ENCODE results near the gene ZDHHC1. TPM values are rescaled to one million over a fixed set of nuclear protein-coding genes. Genes with fewer than 3 reads are reported as not detected.

The ZDHHC1 gene
- total and polyA plus RNA-seq, 2 of the 13 experiments (the other 11 are each of a cell fraction or from before 2014, with no cell fraction given): 0.51 to 1.1 TPM

- no peaks in the 10 kb centered on the region for H4K20me1 ChIP-seq (ENCODE audit: insufficient read depth, low read length)
- intact Hi-C loops (cut with micrococcal nuclease; ENCODE audit: unreplicated experiment): loop anchor here (5.0 kb wide), 1 partner anchor 52 kb away; the partner anchor contains the start of genes AGRP and ATP6V0D1
- FAIRE-seq (no peak), ATAC-seq (peak; percentile 1), DNase-seq (ENCODE audit: low spot score) (no peak)
- 13% methylated on average over 8 of the region's 13 CpGs for WGBS (ENCODE audit: low lambda C conversion rate)
- peak overlapping the region; percentile 76 for H3K9ac ChIP-seq (ENCODE audit: insufficient read depth, low read depth, low read length)
- H3K27ac ChIP-seq (ENCODE audit: extremely low read length, insufficient read depth, low read length): peak overlapping the region; percentile 89
- no peaks in the 10 kb centered on the region for H3K9me3 ChIP-seq (ENCODE audit: low read length)
- H3K4me2 ChIP-seq (ENCODE audit: low read depth, low read length): peak overlapping the region; percentile 88
- peaks cover 2 to 19% of the 10 kb centered on the region in 2 experiments; a peak in 3 of 5 replicates for H3K27me3 ChIP-seq (ENCODE audit: control insufficient read depth in 1 of 2, insufficient read depth in 2 of 2, low read length in 2 of 2)
- POLR2A ChIA-PET: interaction anchor here (1.0 to 5.5 kb wide), 8 partner anchors 16 to 599 kb away, joined by 3 to 182 read pairs (median 12); partner anchors contain the start of genes ATP6V0D1, FHOD1 and NAE1
- H3K4me3 ChIP-seq (replicated peaks in 1 of 3; ENCODE audit: insufficient read depth in 1 of 3, low read depth in 2 of 3, low read length in 3 of 3): peak overlapping the region; percentile 67 to 78 (median 67)
- in situ Hi-C loops (cut with HindIII; ENCODE audit: extremely low pct_ligation_motif_present, low pct_unique_long_range_greater_than_20kb): loop anchor here (5.0 kb wide), 1 partner anchor 37 kb away; no protein-coding TSS in a partner anchor
- H3K79me2 ChIP-seq (ENCODE audit: insufficient read depth, low read length): no peaks in the 10 kb centered on the region
- no peaks in the 10 kb centered on the region for H3K36me3 ChIP-seq (replicated peaks in 1 of 2; ENCODE audit: control insufficient read depth in 1 of 2, insufficient read depth in 2 of 2, low read length in 2 of 2)
- no TSS peak for BruUV-seq (replicated peaks)
- CTCF ChIA-PET (ENCODE audit: low intra/inter-chr PET ratio, low total read pairs): interaction anchor here (3.3 to 6.5 kb wide), 2 partner anchors 17 to 37 kb away, joined by 56 to 98 read pairs; no protein-coding TSS in a partner anchor
- peaks cover 48% of the 10 kb centered on the region for H3K4me1 ChIP-seq (ENCODE audit: insufficient read depth, low read length)
- no peak overlapping the region for H2AFZ ChIP-seq (ENCODE audit: low read length)
- no peak for TF ChIP-seq ZNF614 (CRISPR knock-in tag; IDR thresholded peaks at IDR 0.05; ENCODE audit: borderline replicate concordance)
- no peak for TF ChIP-seq ZNF749 (CRISPR knock-in tag; IDR thresholded peaks at IDR 0.05; ENCODE audit: borderline replicate concordance)
- no peak for TF ChIP-seq KMT2A (CRISPR knock-in tag; IDR thresholded peaks at IDR 0.05)
- 0 out of 2 replicates have a peak, but pooled peaks have one; percentile 31 for TF ChIP-seq ZNF224 (CRISPR knock-in tag; IDR thresholded peaks at IDR 0.05)
- TF ChIP-seq SAFB2 (CRISPR knock-in tag; IDR thresholded peaks at IDR 0.05; ENCODE audit: borderline replicate concordance, low read depth): no peak
- peak; percentile 4; the same call in 1 of the 2 replicates for TF ChIP-seq ZNF280D (CRISPR knock-in tag; IDR thresholded peaks at IDR 0.05)
- peak in 1 of 2 experiments; percentile 3; a peak in 1 of 4 replicates for TF ChIP-seq HMGXB4 (CRISPR knock-in tag; IDR thresholded peaks at IDR 0.05; ENCODE audit: borderline replicate concordance in 1 of 2, low read depth in 1 of 2)
- no peak; the same call in 1 of the 2 replicates for TF ChIP-seq NRL (CRISPR knock-in tag; IDR thresholded peaks at IDR 0.05; ENCODE audit: borderline replicate concordance)
- no peak for TF ChIP-seq MIER2 (CRISPR knock-in tag; IDR thresholded peaks at IDR 0.05)
- 0 out of 2 replicates have a peak, but pooled peaks have one; percentile 18 for TF ChIP-seq MEIS1 (CRISPR knock-in tag; IDR thresholded peaks at IDR 0.05; ENCODE audit: borderline replicate concordance)
- TF ChIP-seq ZMYM4 (CRISPR knock-in tag; IDR thresholded peaks at IDR 0.05): 0 out of 2 replicates have a peak, but pooled peaks have one; percentile 3
- 0 out of 2 replicates have a peak, but pooled peaks have one; percentile 4 for TF ChIP-seq HBP1 (CRISPR knock-in tag; IDR thresholded peaks at IDR 0.05; ENCODE audit: low read depth)
- TF ChIP-seq U2AF1 (optimal IDR thresholded peaks at IDR 0.05; ENCODE audit: low read depth, low read length): no peak
Measured at GRCh38 chr16:67429799-67430503, 13.7 kb upstream of the ZDHHC1 start.

Measured in HepG2 (cell line).